ENCODE measurements around the gene CDC7. TPM values are rescaled to one million over a fixed set of nuclear protein-coding genes. Genes with fewer than 3 reads are reported as not detected.
A peak's percentile ranks its signal among the peaks of the same experiment; 100 is the strongest.

The CDC7 gene
- total and polyA plus RNA-seq, 9 of the 15 experiments (the other 6 are each of a cell fraction or from before 2014, with no cell fraction given), result 22.3 to 66.8 (median 44.2) TPM

DNA sequence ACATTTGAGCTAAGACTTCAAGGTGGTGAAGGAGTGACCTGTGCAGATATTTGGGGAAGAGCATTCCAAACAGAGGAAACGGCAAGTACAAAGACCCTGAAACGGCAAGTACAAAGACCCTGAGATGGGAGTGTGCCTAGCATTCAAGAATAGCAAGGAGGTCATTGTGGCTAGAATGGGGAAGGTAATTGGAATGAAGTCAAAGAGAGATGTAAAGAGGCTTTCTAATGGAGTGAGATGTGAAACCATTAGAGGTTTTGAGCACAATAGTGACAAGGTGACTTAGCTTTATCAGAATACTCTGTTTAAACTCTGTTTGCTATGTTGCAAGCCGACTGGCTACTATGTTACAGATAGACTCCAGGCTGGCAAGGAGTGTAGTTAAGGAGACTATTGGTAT lies 4.4 kb downstream of the CDC7 start:
- WGBS (ENCODE audit: insufficient coverage, low coverage, missing lambda C conversion rate), result 45% methylated on average over 3 of the region's 3 CpGs
- peaks cover 64% of the 10 kb centered on the region for H3K36me3 ChIP-seq (ENCODE audit: control insufficient read depth, insufficient read depth, low read length)
- 0 out of 3 replicates have a peak, but pooled peaks have one; percentile 2 for ATAC-seq
- H3K27ac ChIP-seq (ENCODE audit: extremely low read depth, low read depth, low read length), result peak overlapping the region; percentile 27; the same call in 1 of the 3 replicates
- intact Hi-C loops (cut with micrococcal nuclease) (no loop called here), in situ Hi-C loops (cut with MboI) (no loop called here)
- H3K79me2 ChIP-seq (ENCODE audit: control insufficient read depth, insufficient read depth, low read length), result peaks cover 76% of the 10 kb centered on the region
- H3K4me2 ChIP-seq (ENCODE audit: insufficient read depth, low read length), result peak overlapping the region; percentile 31
- CTCF ChIA-PET (ENCODE audit: low intra/inter-chr PET ratio), result no interaction called here
- no peak for TF ChIP-seq NCOA1 (IDR thresholded peaks at IDR 0.05; ENCODE audit: low read depth)
- TF ChIP-seq ZZZ3 (IDR thresholded peaks at IDR 0.05), result no peak
- no peak for TF ChIP-seq ZKSCAN8 (CRISPR knock-in tag; IDR thresholded peaks at IDR 0.05)
- TF ChIP-seq, protein P1, sequence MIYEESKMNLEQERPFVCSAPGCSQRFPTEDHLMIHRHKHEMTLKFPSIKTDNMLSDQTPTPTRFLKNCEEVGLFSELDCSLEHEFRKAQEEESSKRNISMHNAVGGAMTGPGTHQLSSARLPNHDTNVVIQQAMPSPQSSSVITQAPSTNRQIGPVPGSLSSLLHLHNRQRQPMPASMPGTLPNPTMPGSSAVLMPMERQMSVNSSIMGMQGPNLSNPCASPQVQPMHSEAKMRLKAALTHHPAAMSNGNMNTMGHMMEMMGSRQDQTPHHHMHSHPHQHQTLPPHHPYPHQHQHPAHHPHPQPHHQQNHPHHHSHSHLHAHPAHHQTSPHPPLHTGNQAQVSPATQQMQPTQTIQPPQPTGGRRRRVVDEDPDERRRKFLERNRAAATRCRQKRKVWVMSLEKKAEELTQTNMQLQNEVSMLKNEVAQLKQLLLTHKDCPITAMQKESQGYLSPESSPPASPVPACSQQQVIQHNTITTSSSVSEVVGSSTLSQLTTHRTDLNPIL (CRISPR knock-in tag; IDR thresholded peaks at IDR 0.05), result no peak
- TF ChIP-seq MCM5 (IDR thresholded peaks at IDR 0.05; ENCODE audit: low read depth), result no peak
- TF ChIP-seq TEAD2 (tag; IDR thresholded peaks at IDR 0.05), result no peak
- TF ChIP-seq ZNF311 (CRISPR knock-in tag; IDR thresholded peaks at IDR 0.05), result no peak
- H4K20me1 ChIP-seq (replicated peaks; ENCODE audit: control insufficient read depth, insufficient read depth, low read length), result no peaks in the 10 kb centered on the region
- no peaks in the 10 kb centered on the region for H3K27me3 ChIP-seq (ENCODE audit: control insufficient read depth in 2 of 2, insufficient read depth in 2 of 2, low read length in 2 of 2)
- H3K9me3 ChIP-seq (replicated peaks; ENCODE audit: control insufficient read depth, insufficient read depth, low read depth, low read length), result no peaks in the 10 kb centered on the region
- FAIRE-seq, result peak; percentile 6
- H3K4me1 ChIP-seq (replicated peaks in 1 of 2; ENCODE audit: control insufficient read depth in 2 of 2, insufficient read depth in 2 of 2, low read length in 2 of 2), result peaks cover 0 to 35% of the 10 kb centered on the region in 2 experiments
- peak overlapping the region in 1 of 2 experiments; percentile 21; a peak in 2 of 4 replicates for H3K9ac ChIP-seq (ENCODE audit: insufficient read depth in 1 of 2, low read depth in 2 of 2, low read length in 2 of 2)
- POLR2A ChIA-PET, result interaction anchor here (0.8 to 1.3 kb wide), 4 partner anchors 9 to 55 kb away, joined by 3 to 6 read pairs (median 3); no protein-coding TSS in a partner anchor
- no TSS peak for BruUV-seq (replicated peaks)
- H2AFZ ChIP-seq (ENCODE audit: low read depth, low read length), result no peak overlapping the region
- no peak for DNase-seq (ENCODE audit: extremely low read depth in 1 of 4, low spot score in 3 of 4)
- no peaks in the 10 kb centered on the region for H3K9me1 ChIP-seq (ENCODE audit: control insufficient read depth, insufficient read depth, low read length)
- no peak overlapping the region for H3K4me3 ChIP-seq
